GM21786 (cell line): ENCODE data around the gene TMEM117.
A peak's percentile ranks its signal among the peaks of the same experiment; 100 is the strongest.

Experiments used
- ATAC-seq: cut with Tn5 transposase; IDR thresholded peaks from one replicate; pipeline ENCODE4 v1.9.1; 2021; ENCODE audit not compliant: unreplicated experiment

The TMEM117 gene

GRCh38 chr12:44286821-44287505, 451.1 kb downstream of the TMEM117 start:
- no peak for ATAC-seq

GRCh38 chr12:44287545-44287944, 451.7 kb downstream of the TMEM117 start:
- ATAC-seq = no peak

- ATAC-seq = peak; percentile 92
Observed at GRCh38 chr12:44294649-44295048, 458.8 kb downstream of the TMEM117 start.

- ATAC-seq = no peak
Observed at GRCh38 chr12:44295958-44296623, 460.2 kb downstream of the TMEM117 start.

DNA sequence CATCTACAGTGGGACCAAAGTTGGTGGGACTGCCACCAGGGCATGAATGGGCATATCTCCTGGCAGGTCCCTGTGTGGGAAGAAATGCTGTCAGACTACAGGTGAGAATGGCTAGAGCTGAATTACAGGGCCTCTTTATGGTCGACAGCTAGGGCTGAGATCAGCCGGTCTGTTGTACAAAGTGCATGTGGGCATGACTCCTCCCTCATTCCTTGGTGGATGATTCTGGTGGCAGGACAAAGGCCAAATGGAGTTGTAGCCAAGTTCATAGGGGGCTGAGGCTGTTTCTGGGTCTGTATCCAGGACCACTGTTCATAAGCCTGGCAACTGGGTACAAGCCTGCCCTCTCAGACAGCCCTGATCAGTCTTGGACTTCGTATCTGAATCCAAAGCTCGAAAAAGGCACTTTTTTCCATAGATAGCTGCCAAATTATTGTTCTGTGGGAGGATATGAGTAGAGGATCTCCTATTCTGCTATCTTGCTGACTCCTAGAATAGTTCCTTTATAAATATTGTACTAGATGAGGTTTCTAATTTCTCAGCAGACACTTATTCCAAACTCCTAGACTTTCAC, 460.8 kb downstream of the TMEM117 start:
- no peak for ATAC-seq

DNA sequence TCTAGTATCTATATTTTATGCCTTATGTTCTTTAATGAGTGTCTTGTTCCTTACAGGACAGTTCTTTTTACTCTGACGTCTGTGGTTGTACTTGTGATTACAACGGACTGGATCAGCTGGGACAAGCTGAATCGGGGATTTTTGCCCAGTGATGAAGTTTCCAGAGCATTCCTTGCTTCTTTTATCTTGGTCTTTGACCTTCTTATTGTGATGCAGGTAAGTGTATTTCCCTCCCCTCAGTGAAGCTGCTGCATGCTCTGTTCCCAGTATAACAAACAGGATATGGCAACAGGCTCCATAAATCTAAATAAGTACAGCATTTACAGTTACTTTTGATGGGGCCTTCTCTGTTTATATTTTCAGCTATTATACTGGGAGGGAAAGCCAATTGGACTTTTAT, 463.6 kb downstream of the TMEM117 start:
- no peak for ATAC-seq

DNA sequence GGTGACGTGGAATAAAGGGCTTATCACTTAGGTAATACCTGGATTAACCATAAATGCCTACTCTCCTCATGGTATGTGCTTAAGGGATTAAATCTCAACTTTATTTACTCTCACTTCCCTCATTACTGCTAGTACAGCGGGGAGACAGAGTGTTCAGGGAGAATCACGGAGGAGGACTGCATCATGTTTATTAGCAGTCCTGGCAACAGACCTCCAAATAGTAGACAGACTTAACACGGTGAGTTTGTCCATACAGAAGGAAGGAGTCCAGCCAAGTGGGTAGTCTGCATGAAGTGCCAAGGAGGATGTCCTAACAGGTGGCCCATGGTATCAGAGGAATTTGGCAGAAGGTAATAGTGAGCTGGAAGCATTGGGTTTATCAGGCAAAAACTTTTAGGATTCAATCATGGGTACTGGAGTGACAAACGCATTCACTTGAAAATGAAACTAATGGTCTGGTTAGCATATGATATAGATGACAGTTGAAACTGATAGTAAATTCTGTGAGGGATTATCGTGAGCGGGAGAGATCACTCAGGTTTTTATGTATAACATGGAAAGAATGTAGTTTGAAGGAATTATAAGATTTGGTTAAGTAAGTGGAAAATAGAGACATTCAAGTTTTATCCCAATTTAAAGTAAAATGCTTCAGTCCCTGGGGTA, 471.8 kb downstream of the TMEM117 start:
- no peak for ATAC-seq

- ATAC-seq = no peak
Observed at GRCh38 chr12:44313188-44313587, 477.3 kb downstream of the TMEM117 start.

- no peak for ATAC-seq
Observed at GRCh38 chr12:44314007-44314500, 478.2 kb downstream of the TMEM117 start.

DNA sequence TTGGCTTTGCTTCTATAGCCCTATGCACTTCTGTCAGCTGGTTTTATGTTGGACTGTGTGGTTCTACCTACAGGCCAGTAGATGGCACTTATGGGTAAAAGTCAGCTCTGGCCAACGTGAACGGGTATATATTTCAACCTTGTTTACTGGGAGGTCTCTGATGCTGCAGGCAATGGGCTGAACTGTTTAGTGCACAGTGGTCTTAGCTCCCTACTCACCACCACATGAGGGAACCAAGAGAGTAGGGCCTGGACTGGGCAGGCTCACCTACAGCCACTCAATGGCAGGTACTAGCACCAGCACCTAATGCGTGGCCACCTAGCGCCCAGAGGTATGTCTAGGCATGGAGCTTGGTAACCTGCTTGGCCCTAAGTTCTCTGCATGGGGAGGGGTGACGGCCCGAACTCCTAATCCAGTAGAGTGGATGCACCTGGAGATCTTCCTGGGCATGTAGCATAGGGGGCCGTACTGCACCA, 481.8 kb downstream of the TMEM117 start:
- peak; percentile 91 for ATAC-seq

DNA sequence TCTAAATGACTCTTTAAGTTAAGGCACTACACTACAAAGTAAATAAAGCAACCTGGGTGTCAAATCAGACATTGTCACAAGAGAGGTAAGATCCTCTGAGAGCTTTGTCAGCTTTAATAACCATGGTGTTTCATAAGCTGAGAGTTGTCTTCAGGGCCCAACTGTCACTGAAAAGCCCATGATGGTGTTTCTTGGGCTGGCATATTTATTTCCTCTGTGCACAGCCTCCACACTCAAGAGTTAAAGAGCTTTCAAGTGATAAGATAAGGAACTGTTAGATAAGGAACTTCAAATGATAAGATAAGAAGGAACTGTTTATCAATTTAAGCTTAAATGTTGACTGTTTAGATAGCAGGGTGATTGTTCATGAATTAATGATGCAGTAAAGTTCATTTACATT, 495.4 kb downstream of the TMEM117 start:
- ATAC-seq = no peak

- ATAC-seq = no peak
Observed at GRCh38 chr12:44334347-44334746, 498.5 kb downstream of the TMEM117 start.

- ATAC-seq = no peak
Observed at GRCh38 chr12:44335030-44335429, 499.1 kb downstream of the TMEM117 start.

DNA sequence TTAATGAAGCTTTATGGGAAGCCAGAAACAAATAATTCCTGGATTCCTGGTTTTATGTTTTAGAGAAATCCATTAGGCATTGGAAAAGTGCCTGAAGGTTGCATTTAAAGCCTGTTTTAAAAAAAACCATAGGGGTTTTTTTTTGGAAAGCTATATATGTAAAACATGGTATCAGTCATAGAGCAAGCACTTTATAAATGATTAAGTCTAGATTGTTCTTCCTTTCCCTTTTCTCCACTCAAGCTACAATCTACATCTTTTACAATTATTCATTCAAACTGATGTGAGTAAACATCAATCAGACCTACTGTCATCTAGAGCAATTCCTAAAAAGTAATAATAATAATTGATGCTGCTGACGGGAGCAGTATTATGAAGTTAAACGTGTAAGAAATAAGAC, 500.7 kb downstream of the TMEM117 start:
- no peak for ATAC-seq

GRCh38 chr12:44342371-44342770, 506.5 kb downstream of the TMEM117 start:
- no peak for ATAC-seq

GRCh38 chr12:44347145-44347544, 511.3 kb downstream of the TMEM117 start:
- ATAC-seq = no peak

DNA sequence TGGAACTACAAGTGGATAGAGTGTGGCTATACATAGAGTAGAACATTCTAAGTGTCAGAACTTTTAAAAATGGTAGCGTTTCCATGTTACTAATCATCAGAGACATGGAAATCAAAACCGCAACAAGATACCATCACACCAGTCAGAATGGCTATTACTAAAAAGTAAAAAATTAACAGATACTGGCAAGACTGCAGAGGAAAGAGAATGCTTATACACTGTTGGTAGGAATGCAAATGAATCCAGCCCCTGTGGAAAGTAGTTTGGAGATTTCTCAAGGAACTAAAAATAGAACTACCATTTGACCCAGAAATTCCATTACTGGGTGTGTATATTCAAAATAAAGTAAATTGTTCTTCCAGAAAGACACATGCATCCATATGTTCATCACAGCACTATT, 521.6 kb downstream of the TMEM117 start:
- ATAC-seq = no peak

DNA sequence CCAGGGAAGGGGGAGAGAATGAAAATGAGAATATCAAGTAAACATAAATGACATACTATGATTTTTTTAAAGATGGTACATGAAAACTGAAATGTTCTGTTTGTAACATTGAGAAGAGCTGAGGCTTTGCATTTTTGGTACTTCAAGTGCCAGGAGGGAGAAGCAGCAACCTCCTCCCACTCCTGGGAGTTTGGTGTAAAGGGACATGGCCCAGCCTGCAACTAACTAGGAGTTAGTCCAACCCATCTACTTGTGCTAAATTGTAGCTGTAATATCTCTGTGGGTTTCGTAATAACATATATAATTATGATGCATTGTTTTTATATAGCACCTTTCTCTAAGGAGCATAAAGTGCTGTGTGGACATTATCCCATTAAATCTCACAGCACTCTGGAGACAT, 522.8 kb downstream of the TMEM117 start:
- no peak for ATAC-seq

GRCh38 chr12:44362947-44363346, 527.1 kb downstream of the TMEM117 start:
- ATAC-seq = no peak

GRCh38 chr12:44367136-44367535, 531.3 kb downstream of the TMEM117 start:
- no peak for ATAC-seq

GRCh38 chr12:44367916-44368315, 532.0 kb downstream of the TMEM117 start:
- no peak for ATAC-seq

DNA sequence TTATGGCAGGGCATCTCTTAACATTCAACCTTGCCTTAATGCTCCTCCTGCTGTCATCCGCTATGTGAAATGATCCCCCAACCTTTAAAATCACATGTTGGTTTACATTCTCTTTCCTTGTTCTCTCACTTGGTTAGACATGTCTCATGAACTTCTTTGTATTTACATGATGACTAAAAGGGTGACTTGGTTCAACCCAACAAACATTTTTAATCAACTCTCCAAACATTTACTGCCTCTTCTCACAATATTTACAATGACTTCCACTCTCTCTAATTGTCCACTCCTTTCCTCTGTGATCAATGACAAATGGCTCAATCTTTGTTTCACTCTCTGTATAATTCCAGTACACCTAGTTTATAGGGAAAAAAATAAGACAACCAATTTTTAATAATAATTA, 534.1 kb downstream of the TMEM117 start:
- no peak for ATAC-seq
